PC-3 (cell line): ENCODE results near the gene MAPKAPK3.

Experiments
- CTCF ChIP-seq: fragments of 300-600 bp; sonication (generic); conservative IDR thresholded peaks from 2 replicates; pipeline ENCODE4 v1.5.1; 2017; ENCODE audit warnings: antibody characterized with exemption, low read depth, mild to moderate bottlenecking, low read length
- EZH2 ChIP-seq: fragments of 300-600 bp; sonication (generic); IDR thresholded peaks from one replicate; pipeline ENCODE4 v1.6.1; 2017; ENCODE audit warnings: antibody characterized with exemption, mild to moderate bottlenecking, low read length; ENCODE audit not compliant: unreplicated experiment
- EZH2phosphoT487 ChIP-seq: fragments of 300-600 bp; sonication (generic); IDR thresholded peaks from 2 replicates; pipeline ENCODE4 v1.6.1; 2018; ENCODE audit warnings: mild to moderate bottlenecking, antibody characterized with exemption, low read length, borderline replicate concordance

GRCh38 chr3:50587806-50588758 is 28.9 kb upstream of the MAPKAPK3 start:
- TF ChIP-seq CTCF (no peak), EZH2phosphoT487 (no peak), EZH2 (no peak)
